Upper lobe of left lung (tissue), 4 donors: ENCODE data around the gene RASIP1.

Experiments
- CTCF ChIP-seq, 6 experiments: fragments of 450-650 bp in 4 of 6; fragments of 200-600 bp in 2 of 6; sonication (generic) in 2 of 6; IDR thresholded peaks; one replicate each; pipeline ENCODE4 v1.5.1; 2016 to 2019; ENCODE audit warnings: antibody characterized with exemption in 6 of 6
- POLR2AphosphoS5 ChIP-seq, 2 donors: sonication (generic); formaldehyde crosslinking; IDR thresholded peaks; one replicate each; pipeline ENCODE4 v1.5.1; 2017; ENCODE audit warnings: antibody characterized with exemption in 2 of 2

GRCh38 chr19:48683349-48683748 is 57.1 kb downstream of the RASIP1 start:
- TF ChIP-seq CTCF (IDR thresholded peaks at IDR 0.05) (no peak), POLR2AphosphoS5 (IDR thresholded peaks at IDR 0.05) (no peak)
